Natural killer cell treated with Interleukin-12 subunit alpha and Interleukin-12 subunit beta and Interleukin-15 and Interleukin-18, amount 100 ng/mL, for 72 hours (primary cell): Measurements from ENCODE around the gene GSTA4. TPM values are rescaled to one million over a fixed set of nuclear protein-coding genes. Genes with fewer than 3 reads are reported as not detected.
"Not testable (repeated sequence)": the region's sequence is repeated elsewhere in the genome, so short reads cannot be mapped to it uniquely, and the experiment has no call there.

Experiments
- ATAC-seq, 2 donors: fragments of 150-1000 bp; cut with Tn5 transposase in 1 of 2; sonication (Bioruptor Pico), chemical (Tn5 transposase) in 1 of 2; 2 replicates each; pipeline ENCODE4 v1.10.0; 2021
- DNase-seq: peaks from one replicate; pipeline ENCODE4 v3.0.0; 2022; ENCODE audit warnings: low spot score
- H3K27ac Mint-ChIP-seq, 2 donors: 1 replicate in 1 of 2; 2 replicates in 1 of 2; pipeline ENCODE4 v1.8.0; 2022; ENCODE audit warnings: mixed read lengths in 2 of 2, mild to moderate bottlenecking in 1 of 2, moderate library complexity in 1 of 2
- H3K27me3 Mint-ChIP-seq, 2 donors: 1 replicate in 1 of 2; 2 replicates in 1 of 2; pipeline ENCODE4 v1.8.0; 2022; ENCODE audit warnings: mixed read lengths in 2 of 2
- H3K36me3 Mint-ChIP-seq: one replicate; pipeline ENCODE4 v1.8.0; 2022; ENCODE audit warnings: mixed read lengths
- H3K4me1 Mint-ChIP-seq, 2 donors: 1 replicate in 1 of 2; 2 replicates in 1 of 2; pipeline ENCODE4 v1.8.0; 2022; ENCODE audit warnings: low read depth in 2 of 2, mixed read lengths in 2 of 2, mild to moderate bottlenecking in 1 of 2
- H3K4me3 Mint-ChIP-seq: one replicate; pipeline ENCODE4 v1.8.0; 2022; ENCODE audit warnings: mixed read lengths
- H3K9me3 Mint-ChIP-seq: 2 replicates; pipeline ENCODE4 v1.8.0; 2022; ENCODE audit warnings: mixed read lengths
- total RNA-seq, 2 donors: library from RNA; stranded (reverse); gene quantifications; one replicate each; pipeline ENCODE4 v1.2.3, GENCODE V29; 2022

GSTA4 gene
- total RNA-seq, 2 donors from 2014 or later = 0.89 to 1.5 TPM

DNA sequence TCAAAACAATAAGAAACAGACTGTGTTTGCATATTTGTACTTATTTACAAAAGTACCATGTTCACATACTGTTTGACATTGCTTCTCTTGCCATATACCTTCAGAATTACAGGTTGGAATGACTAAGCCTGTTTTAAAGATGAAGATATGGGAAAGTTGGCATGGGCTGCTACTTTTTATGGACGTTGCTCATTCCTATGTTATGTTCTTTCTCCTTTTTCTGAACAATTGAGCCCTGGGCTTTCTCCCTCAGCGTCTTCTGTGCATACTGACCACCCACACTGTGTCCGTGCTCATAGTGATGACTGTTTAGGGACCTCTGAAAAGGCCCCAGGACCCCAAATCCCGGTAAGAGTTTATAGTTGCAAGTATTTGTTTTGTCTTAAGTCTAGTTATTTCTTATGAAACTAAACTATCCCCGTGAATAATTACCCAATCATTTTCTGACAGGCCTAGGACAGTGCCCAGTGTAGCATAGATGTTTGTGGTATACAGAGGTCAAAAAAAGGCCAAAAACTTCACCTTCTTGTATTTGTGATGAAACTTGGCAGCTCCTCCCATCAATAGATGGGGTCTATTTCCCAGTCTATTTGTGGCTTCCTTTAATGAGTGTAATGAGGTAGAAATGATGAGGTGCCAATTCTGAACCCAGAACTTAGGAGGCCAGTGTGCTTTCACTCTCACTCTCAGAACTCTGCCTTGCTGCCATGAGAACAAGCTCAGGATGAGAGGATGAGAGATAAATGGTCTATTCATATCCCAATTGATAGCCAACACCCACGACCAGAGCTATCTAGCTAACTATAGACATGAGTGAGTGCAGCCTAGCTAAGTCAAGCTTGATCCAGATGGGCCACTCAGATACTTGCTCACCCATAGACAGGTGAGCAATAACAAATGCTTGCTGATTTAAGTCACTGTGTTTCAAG lies 40.9 kb downstream of the GSTA4 start:
- no peaks in the 10 kb centered on the region for H3K9me3 Mint-ChIP-seq
- ATAC-seq (peak; percentile 48 to 58), DNase-seq (no peak)
- H3K4me3 Mint-ChIP-seq = no peak overlapping the region
- peaks cover 2 to 10% of the 10 kb centered on the region in 2 donors for H3K4me1 Mint-ChIP-seq
- H3K27me3 Mint-ChIP-seq = peaks cover 7 to 8% of the 10 kb centered on the region in 2 donors
- no peaks in the 10 kb centered on the region for H3K36me3 Mint-ChIP-seq
- H3K27ac Mint-ChIP-seq = no peak overlapping the region

DNA sequence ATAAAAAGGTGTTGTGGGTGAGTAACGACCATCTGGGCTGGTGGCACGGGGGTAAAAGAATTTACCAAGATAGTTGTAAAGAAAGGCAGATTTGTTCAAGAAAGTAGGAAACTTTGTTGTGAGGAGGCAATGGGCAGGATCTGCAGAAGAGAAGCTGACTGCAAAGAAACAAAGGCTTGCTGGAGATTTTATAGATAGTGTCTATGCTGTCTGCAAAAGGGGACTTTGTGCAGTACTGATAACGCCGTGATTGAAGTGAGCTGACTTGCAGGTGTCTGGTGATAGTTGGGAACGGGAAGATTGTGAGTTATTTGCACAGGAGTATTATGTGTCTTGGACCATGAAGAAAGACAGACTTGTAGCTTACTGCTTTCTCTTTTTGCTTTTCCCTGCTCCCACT lies 48.8 kb downstream of the GSTA4 start:
- H3K4me1 Mint-ChIP-seq = no peaks in the 10 kb centered on the region
- no peak overlapping the region for H3K4me3 Mint-ChIP-seq
- H3K9me3 Mint-ChIP-seq = no peaks in the 10 kb centered on the region
- ATAC-seq (no peak), DNase-seq (no peak)
- H3K27ac Mint-ChIP-seq = no peak overlapping the region
- H3K27me3 Mint-ChIP-seq = peaks cover 25 to 31% of the 10 kb centered on the region in 2 donors
- no peaks in the 10 kb centered on the region for H3K36me3 Mint-ChIP-seq

DNA sequence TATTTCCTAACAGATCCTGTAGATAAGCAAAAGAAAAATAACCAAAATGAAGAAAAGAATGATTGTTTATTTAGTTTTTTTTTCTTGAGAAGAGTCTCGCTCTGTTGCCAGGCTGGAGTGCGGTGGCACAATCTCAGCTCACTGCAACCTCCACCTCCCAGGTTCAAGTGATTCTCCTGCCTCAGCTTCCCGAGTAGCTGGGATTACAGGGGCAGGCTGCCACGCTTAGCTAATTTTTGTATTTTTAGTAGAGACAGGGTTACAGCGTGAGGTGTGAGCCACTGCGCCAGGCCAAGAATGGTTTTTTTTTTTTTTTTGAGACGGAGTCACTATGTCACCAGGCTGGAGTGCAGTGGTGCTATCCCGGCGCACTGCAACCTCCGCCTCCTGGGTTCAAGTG lies 52.3 kb downstream of the GSTA4 start:
- H3K36me3 Mint-ChIP-seq, H3K9me3 Mint-ChIP-seq, H3K27ac Mint-ChIP-seq, H3K4me1 Mint-ChIP-seq, DNase-seq, ATAC-seq, H3K4me3 Mint-ChIP-seq: not testable (repeated sequence)
- peaks cover 21 to 31% of the 10 kb centered on the region in 2 donors for H3K27me3 Mint-ChIP-seq

DNA sequence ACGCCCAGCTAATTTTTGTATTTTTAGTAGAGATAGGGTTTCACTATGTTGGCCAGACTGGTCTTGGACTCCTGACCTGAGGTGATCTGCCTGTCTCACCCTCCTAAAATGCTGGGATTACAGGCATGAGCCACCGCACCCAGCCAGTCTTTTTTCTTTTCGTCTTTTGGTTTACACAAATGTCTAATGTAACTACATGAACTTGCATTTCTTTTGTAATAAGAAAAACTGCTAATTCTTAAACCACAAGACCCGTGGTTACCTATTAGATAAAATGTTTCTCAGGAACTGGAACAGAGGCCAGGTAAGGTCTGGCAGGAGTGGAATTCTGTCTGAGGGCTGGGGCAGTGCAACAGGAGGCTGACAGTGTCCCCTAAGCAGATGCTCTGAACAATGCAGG lies 52.9 kb downstream of the GSTA4 start:
- Mint-ChIP-seq H3K27ac (no peak overlapping the region), H3K4me1 (no peaks in the 10 kb centered on the region), H3K4me3 (no peak overlapping the region), H3K36me3 (no peaks in the 10 kb centered on the region), H3K9me3 (no peaks in the 10 kb centered on the region), H3K27me3 (peaks cover 17 to 31% of the 10 kb centered on the region in 2 donors)
- ATAC-seq (no peak), DNase-seq (no peak)

DNA sequence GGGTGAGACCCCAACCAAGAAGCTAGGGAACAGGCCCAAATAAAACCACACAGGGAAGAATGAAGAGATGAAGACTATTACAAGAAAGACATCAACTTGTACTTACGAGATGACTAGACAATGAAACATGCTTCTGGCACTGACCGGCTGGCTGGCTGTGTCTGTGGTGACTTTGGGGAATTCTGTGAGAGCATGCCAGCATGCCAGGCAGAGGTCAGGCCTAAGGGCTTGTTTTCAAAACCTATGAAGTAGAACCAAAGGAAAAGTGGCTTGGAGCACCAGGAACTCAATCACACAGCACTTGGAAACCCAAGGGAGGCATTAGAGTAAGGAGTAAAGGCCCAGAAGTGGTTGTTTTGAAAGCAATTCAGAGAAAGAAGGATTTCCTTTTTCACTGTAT lies 57.2 kb downstream of the GSTA4 start:
- Mint-ChIP-seq H3K4me3 (no peak overlapping the region), H3K4me1 (no peaks in the 10 kb centered on the region), H3K9me3 (no peaks in the 10 kb centered on the region), H3K27me3 (peaks cover 17 to 21% of the 10 kb centered on the region in 2 donors), H3K27ac (no peak overlapping the region), H3K36me3 (no peaks in the 10 kb centered on the region)
- ATAC-seq = no peak
- no peak for DNase-seq

DNA sequence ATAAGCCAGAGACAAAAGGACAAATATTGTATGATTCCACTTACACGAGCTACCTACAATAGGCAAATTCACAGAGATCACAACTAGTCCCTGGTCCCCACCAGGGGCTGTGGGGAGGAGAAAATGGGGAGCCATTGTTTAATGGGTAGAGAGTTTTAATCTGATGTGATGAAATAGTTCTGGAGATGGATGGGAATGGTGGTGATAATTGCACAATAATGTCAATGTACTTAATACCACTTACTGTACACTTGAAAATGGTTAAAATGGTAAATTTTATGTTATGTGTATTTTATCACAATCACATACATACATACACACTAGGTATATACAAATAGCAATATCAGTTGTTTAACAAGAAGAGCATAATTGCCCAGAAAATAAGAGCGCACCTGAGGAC lies 61.3 kb downstream of the GSTA4 start:
- DNase-seq = no peak
- H3K27me3 Mint-ChIP-seq = peaks cover 15 to 18% of the 10 kb centered on the region in 2 donors
- peaks cover 0 to 2% of the 10 kb centered on the region in 2 donors for H3K4me1 Mint-ChIP-seq
- H3K36me3 Mint-ChIP-seq = no peaks in the 10 kb centered on the region
- no peak for ATAC-seq
- H3K9me3 Mint-ChIP-seq = no peaks in the 10 kb centered on the region
- no peak overlapping the region for H3K4me3 Mint-ChIP-seq
- no peak overlapping the region for H3K27ac Mint-ChIP-seq

DNA sequence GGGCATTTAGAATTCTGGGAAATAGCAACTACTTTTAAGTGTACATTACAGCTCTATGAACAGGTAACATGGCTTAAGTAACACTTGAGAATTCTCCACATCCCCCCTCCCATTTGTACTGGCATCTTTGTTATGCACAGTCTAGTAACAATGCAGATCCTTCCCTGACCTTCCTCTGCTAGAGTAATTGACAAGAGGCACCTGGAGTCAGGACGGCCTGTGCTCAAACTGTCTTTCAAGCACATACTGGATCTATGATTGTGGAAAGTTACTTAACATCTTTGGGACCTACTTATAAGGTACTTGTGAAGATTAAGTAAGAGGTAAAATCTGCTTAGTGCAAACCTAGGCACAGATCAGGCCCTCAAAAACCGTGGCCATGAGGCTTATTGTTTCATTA lies 63.7 kb downstream of the GSTA4 start:
- no peaks in the 10 kb centered on the region for H3K9me3 Mint-ChIP-seq
- ATAC-seq = no peak

DNA sequence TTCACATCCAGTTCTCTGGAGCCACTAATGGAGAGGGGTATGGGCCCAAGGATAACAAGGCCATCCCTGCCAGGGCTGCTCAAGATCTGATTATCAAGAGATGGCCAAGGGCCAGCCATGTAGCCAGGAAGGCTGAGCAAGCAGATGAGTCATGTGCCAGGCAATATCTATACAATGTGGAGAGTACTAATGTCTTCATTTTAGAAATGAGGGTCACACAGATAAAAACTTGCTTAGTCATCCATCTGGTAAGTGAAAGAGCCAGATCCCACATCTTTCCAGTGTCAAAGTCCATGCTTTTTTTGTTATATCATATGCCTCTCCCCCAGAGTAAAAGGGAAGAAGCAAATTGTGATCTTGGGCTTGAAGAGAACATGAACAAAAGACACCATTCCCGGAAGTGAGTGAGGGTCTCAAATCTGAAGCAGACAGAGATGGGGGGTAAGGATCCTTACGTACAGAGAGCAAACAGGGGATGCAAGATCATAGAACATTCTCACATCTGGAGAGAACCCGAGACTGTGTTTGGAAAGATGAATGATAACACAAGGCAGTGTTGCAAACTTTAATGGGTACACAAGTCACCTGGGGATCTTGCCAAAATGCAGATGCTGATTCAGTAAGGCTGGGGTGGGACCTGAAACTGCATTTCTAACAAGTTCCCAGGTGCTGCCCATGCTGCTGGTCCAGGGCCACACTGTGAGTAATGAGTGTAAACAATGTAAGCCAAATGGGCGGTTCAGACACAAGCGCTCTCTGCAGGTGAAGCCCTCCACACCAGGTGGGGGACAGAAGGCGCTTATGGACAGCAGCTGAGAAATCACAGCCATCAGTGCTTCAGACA lies 65.5 kb downstream of the GSTA4 start:
- H3K9me3 Mint-ChIP-seq = no peaks in the 10 kb centered on the region
- H3K4me1 Mint-ChIP-seq = peaks cover 0 to 2% of the 10 kb centered on the region in 2 donors
- no peak overlapping the region for H3K27ac Mint-ChIP-seq
- H3K36me3 Mint-ChIP-seq = no peaks in the 10 kb centered on the region
- ATAC-seq (no peak), DNase-seq (no peak)
- H3K4me3 Mint-ChIP-seq = no peak overlapping the region
- H3K27me3 Mint-ChIP-seq = peaks cover 16 to 25% of the 10 kb centered on the region in 2 donors

More for the DNA sequence above, 63.7 kb downstream of the GSTA4 start:
- H3K4me1 Mint-ChIP-seq = peaks cover 0 to 2% of the 10 kb centered on the region in 2 donors
- DNase-seq = no peak
- no peak overlapping the region for H3K27ac Mint-ChIP-seq
- H3K4me3 Mint-ChIP-seq = no peak overlapping the region
- H3K36me3 Mint-ChIP-seq = no peaks in the 10 kb centered on the region
- H3K27me3 Mint-ChIP-seq = peaks cover 18 to 24% of the 10 kb centered on the region in 2 donors

Other genes with a start within 250 kb of the GSTA4 start
- not detected for gene GSTA2, start 231.8 kb downstream of the GSTA4 start, total RNA-seq
- gene GSTA1, start 191.5 kb downstream of the GSTA4 start, total RNA-seq = not detected
- gene GSTA5, start 154.5 kb downstream of the GSTA4 start, total RNA-seq = not detected
- gene GSTA3, start 85.6 kb downstream of the GSTA4 start, total RNA-seq = not detected
- 10 to 100 TPM in 1 of 2 donors, 1 to 10 TPM in 1; 4.3 to 10.0 TPM for gene CILK1, start 66.5 kb upstream of the GSTA4 start, total RNA-seq
- 10 to 100 TPM; 62.8 to 74.9 TPM for gene FBXO9, start 70.1 kb upstream of the GSTA4 start, total RNA-seq
- gene GCM1, start 153.6 kb upstream of the GSTA4 start, total RNA-seq = under 1 TPM in 1 of 2 donors, not detected in 1; 0.24 TPM